Activated T-cell treated with anti-CD3 and anti-CD28 coated beads, Interleukin-2, amount 50 U/mL, for 72 hours (primary cell): ENCODE measurements around the gene JAML. TPM values are rescaled to one million over a fixed set of nuclear protein-coding genes. Genes with fewer than 3 reads are reported as not detected.

Source experiments
- ATAC-seq, 2 donors: fragments of 150-1000 bp; cut with Tn5 transposase; replicated peaks in 1 of 2; 2 replicates each; pipeline ENCODE4 v1.10.0; 2021; ENCODE audit warnings: moderate library complexity in 2 of 2, mild to moderate bottlenecking in 1 of 2
- DNase-seq, 2 donors: peaks; one replicate each; pipeline ENCODE4 v3.0.0; 2021 to 2022; ENCODE audit warnings: mixed read lengths in 1 of 2
- H3K27ac Mint-ChIP-seq: one replicate; pipeline ENCODE4 v1.8.0; 2022; ENCODE audit warnings: mild to moderate bottlenecking, moderate library complexity, mixed read lengths
- H3K27me3 Mint-ChIP-seq: one replicate; pipeline ENCODE4 v1.8.0; 2022; ENCODE audit warnings: low read depth, mixed read lengths
- H3K36me3 Mint-ChIP-seq, 2 donors: one replicate each; pipeline ENCODE4 v1.8.0; 2022; ENCODE audit warnings: mixed read lengths in 2 of 2, mild to moderate bottlenecking in 1 of 2; ENCODE audit not compliant: insufficient read depth in 2 of 2
- H3K4me1 Mint-ChIP-seq: one replicate; pipeline ENCODE4 v1.8.0; 2022; ENCODE audit warnings: low read depth, mixed read lengths
- H3K4me3 Mint-ChIP-seq, 2 donors: one replicate each; pipeline ENCODE4 v1.8.0; 2022; ENCODE audit warnings: mild to moderate bottlenecking in 2 of 2, mixed read lengths in 2 of 2, moderate library complexity in 2 of 2
- H3K9me3 Mint-ChIP-seq, 2 donors: one replicate each; pipeline ENCODE4 v1.8.0; 2022; ENCODE audit warnings: mixed read lengths in 2 of 2
- total RNA-seq, 2 donors: library from RNA; stranded (reverse); gene quantifications; one replicate each; pipeline ENCODE4 v1.2.3, GENCODE V29; 2022

JAML gene
- total RNA-seq, 2 donors from 2014 or later, result 272 to 369 TPM

- ATAC-seq (no peak), DNase-seq (no peak)
- Mint-ChIP-seq H3K4me1 (peaks cover 7% of the 10 kb centered on the region), H3K27ac (no peak overlapping the region), H3K4me3 (no peak overlapping the region), H3K36me3 (no peaks in the 10 kb centered on the region), H3K27me3 (peaks cover 28% of the 10 kb centered on the region), H3K9me3 (no peaks in the 10 kb centered on the region)
Observed at GRCh38 chr11:118172356-118172755, 52.5 kb downstream of the JAML start.

DNA sequence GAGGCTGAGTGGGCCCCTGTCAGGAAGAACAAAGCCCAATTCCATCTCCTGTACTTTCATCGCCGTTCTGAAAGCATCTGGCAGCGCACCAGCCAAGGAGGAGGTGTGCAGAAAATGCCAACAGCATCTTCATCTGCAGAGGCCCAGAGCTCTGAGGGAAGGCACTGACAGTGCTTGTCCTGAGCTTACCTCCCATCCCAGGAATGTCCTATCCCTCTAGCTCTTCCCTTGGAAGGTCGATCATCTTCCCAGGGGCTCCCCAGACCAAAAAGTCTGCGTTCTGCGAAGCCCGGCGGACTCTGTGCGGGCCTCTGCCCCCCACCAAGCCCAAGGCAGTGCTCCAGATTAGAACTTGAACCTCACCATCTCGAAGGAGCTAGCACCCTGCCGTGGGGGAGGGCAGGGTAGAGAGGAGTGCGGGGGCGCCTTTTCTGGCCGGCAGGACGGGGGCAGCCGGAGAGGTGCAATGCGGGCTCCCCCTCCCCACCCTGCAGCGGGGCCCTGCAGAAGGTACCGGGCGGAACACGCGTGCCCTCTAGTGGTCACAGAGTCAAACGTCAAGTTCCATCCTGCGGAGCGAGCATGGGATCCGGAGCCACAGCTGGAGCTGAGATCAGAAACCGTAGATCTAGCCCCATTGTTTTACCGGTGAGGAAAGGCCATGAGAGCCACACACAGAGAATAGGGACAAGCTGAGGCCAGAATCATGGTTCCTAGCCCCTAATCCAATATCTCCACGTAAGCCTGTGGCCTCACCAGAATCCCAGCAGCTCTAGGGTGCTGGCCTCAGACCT lies 53.3 kb downstream of the JAML start:
- DNase-seq (peak; percentile 77 to 79), ATAC-seq (peak; percentile 90)
- Mint-ChIP-seq H3K9me3 (no peaks in the 10 kb centered on the region), H3K4me3 (no peak overlapping the region), H3K27me3 (peaks cover 28% of the 10 kb centered on the region), H3K36me3 (no peaks in the 10 kb centered on the region), H3K27ac (no peak overlapping the region), H3K4me1 (peaks cover 7% of the 10 kb centered on the region)

GRCh38 chr11:118170882-118171268 lies 53.9 kb downstream of the JAML start:
- ATAC-seq (no peak), DNase-seq (no peak)
- H3K9me3 Mint-ChIP-seq, result no peaks in the 10 kb centered on the region
- H3K4me3 Mint-ChIP-seq, result no peak overlapping the region
- peaks cover 5% of the 10 kb centered on the region for H3K4me1 Mint-ChIP-seq
- H3K27ac Mint-ChIP-seq, result no peak overlapping the region
- H3K36me3 Mint-ChIP-seq, result no peaks in the 10 kb centered on the region
- peaks cover 23% of the 10 kb centered on the region for H3K27me3 Mint-ChIP-seq

GRCh38 chr11:118170231-118170630 lies 54.6 kb downstream of the JAML start:
- DNase-seq, result no peak
- H3K4me1 Mint-ChIP-seq, result no peaks in the 10 kb centered on the region
- H3K27ac Mint-ChIP-seq, result no peak overlapping the region
- peaks cover 17% of the 10 kb centered on the region for H3K27me3 Mint-ChIP-seq
- ATAC-seq, result no peak
- no peaks in the 10 kb centered on the region for H3K36me3 Mint-ChIP-seq
- no peak overlapping the region for H3K4me3 Mint-ChIP-seq
- no peaks in the 10 kb centered on the region for H3K9me3 Mint-ChIP-seq

- ATAC-seq, result no peak
- Mint-ChIP-seq H3K27ac (no peak overlapping the region), H3K4me3 (no peak overlapping the region), H3K9me3 (no peaks in the 10 kb centered on the region), H3K36me3 (no peaks in the 10 kb centered on the region), H3K27me3 (peaks cover 10% of the 10 kb centered on the region), H3K4me1 (no peaks in the 10 kb centered on the region)
- no peak for DNase-seq
Observed at GRCh38 chr11:118169300-118170140, 55.3 kb downstream of the JAML start.

DNA sequence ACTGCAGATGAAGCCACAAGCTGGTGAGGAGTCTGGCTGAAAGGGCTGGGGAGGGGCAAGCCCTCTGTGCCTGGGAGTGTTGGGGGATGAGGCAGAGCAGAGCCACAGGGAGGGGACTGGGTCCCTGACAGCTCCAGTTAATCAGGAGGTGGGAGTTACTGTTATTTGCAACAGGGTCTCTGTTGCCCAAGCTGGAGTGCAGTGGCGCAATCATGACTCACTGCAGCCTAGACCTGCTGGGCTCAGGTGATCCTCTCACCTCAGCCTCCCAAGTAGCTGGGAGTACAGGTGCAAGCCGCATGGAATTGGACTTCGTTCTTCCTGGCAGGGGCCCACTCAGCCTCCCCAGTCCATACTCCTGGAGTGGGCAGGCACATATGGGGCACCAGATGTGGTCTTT lies 56.1 kb downstream of the JAML start:
- no peak for ATAC-seq
- no peak for DNase-seq
- H3K36me3 Mint-ChIP-seq, result no peaks in the 10 kb centered on the region
- no peaks in the 10 kb centered on the region for H3K9me3 Mint-ChIP-seq
- H3K27me3 Mint-ChIP-seq, result peaks cover 6% of the 10 kb centered on the region
- H3K4me1 Mint-ChIP-seq, result no peaks in the 10 kb centered on the region
- no peak overlapping the region for H3K4me3 Mint-ChIP-seq
- no peak overlapping the region for H3K27ac Mint-ChIP-seq

GRCh38 chr11:118168316-118168715 lies 56.5 kb downstream of the JAML start:
- DNase-seq (no peak), ATAC-seq (no peak)
- Mint-ChIP-seq H3K36me3 (no peaks in the 10 kb centered on the region), H3K4me3 (no peak overlapping the region), H3K4me1 (no peaks in the 10 kb centered on the region), H3K27ac (no peak overlapping the region), H3K9me3 (no peaks in the 10 kb centered on the region), H3K27me3 (peaks cover 11% of the 10 kb centered on the region)

DNA sequence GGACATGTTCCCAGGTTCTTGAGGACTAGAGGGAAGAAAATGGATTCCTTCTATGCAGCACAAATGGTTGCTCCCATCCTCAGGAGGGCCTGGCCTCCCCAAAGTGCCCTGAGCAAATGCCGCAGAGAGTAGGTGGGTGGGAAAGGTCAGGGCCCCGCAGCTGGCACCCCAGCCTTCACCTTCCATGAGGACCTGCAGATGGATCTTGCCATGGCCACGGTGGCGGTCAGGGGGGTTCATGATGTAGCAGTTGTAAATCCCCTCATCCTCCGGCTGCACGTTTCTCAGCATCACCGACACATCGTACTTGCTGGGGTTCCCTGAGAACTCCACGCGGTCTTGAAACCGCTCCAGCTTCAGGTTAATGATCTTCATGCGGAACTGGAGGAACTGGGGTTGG lies 56.9 kb downstream of the JAML start:
- ATAC-seq (no peak), DNase-seq (no peak)
- Mint-ChIP-seq H3K27ac (no peak overlapping the region), H3K36me3 (no peaks in the 10 kb centered on the region), H3K27me3 (peaks cover 14% of the 10 kb centered on the region), H3K9me3 (no peaks in the 10 kb centered on the region), H3K4me1 (no peaks in the 10 kb centered on the region), H3K4me3 (no peak overlapping the region)

- no peaks in the 10 kb centered on the region for H3K36me3 Mint-ChIP-seq
- H3K27me3 Mint-ChIP-seq, result peaks cover 14% of the 10 kb centered on the region
- H3K27ac Mint-ChIP-seq, result no peak overlapping the region
Observed at GRCh38 chr11:118167253-118167652, 57.6 kb downstream of the JAML start.

DNA sequence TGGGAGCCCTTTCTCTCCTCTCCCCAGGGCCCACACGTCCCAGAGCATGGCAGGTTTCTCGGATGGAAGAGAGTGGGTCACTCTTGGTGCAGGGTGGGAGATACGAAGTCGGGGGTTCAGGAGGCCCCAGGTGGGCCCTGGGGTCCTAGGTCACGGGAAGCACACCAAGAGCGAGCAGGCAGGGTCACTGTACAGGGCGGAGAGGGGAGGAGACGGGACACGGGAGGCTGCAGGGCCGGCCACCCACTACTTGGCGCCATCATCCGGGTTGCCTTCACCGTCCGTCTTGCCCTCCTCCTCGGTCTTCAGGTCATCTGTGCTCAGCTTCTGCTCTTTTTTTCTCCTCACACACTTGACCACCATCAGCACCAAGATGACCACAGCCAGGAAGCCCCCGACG lies 58.2 kb downstream of the JAML start:
- Mint-ChIP-seq H3K4me1 (no peaks in the 10 kb centered on the region), H3K27me3 (peaks cover 17% of the 10 kb centered on the region), H3K27ac (no peak overlapping the region), H3K9me3 (no peaks in the 10 kb centered on the region), H3K4me3 (no peak overlapping the region), H3K36me3 (no peaks in the 10 kb centered on the region)
- DNase-seq (no peak), ATAC-seq (no peak)

More at GRCh38 chr11:118167253-118167652, 57.6 kb downstream of the JAML start:
- H3K4me1 Mint-ChIP-seq, result no peaks in the 10 kb centered on the region
- H3K9me3 Mint-ChIP-seq, result no peaks in the 10 kb centered on the region
- H3K4me3 Mint-ChIP-seq, result no peak overlapping the region
- no peak for ATAC-seq
- DNase-seq, result no peak

DNA sequence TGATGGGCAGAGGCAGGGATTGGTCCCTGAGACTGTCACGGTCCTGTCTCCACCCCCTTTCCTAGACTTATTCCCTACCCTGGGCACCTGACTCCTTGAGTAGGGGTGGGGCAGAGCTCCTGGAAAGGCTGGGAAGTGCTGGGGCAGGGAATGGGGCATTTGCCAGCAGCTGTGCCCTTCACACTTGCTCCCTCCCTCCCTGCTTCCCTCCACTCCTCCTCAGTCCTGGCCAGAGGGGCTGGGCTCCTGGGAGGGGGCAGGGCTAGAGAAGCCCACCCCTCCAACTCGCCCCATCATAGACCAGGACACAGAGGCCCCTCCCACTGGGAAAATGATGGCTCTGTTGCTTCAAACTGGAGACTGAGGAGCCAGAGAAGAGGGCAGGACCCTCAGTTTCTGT lies 59.9 kb downstream of the JAML start:
- no peak for ATAC-seq
- H3K27ac Mint-ChIP-seq, result no peak overlapping the region
- no peaks in the 10 kb centered on the region for H3K9me3 Mint-ChIP-seq
- no peaks in the 10 kb centered on the region for H3K36me3 Mint-ChIP-seq
- no peak overlapping the region for H3K4me3 Mint-ChIP-seq
- DNase-seq, result no peak
- H3K27me3 Mint-ChIP-seq, result peaks cover 22% of the 10 kb centered on the region
- H3K4me1 Mint-ChIP-seq, result no peaks in the 10 kb centered on the region

- H3K4me3 Mint-ChIP-seq, result no peak overlapping the region
- H3K36me3 Mint-ChIP-seq, result no peaks in the 10 kb centered on the region
- no peaks in the 10 kb centered on the region for H3K4me1 Mint-ChIP-seq
- DNase-seq (no peak), ATAC-seq (no peak)
- no peaks in the 10 kb centered on the region for H3K9me3 Mint-ChIP-seq
- H3K27ac Mint-ChIP-seq, result no peak overlapping the region
- H3K27me3 Mint-ChIP-seq, result peaks cover 19% of the 10 kb centered on the region
Observed at GRCh38 chr11:118163494-118163893, 61.3 kb downstream of the JAML start.

GRCh38 chr11:118162846-118163245 lies 62.0 kb downstream of the JAML start:
- Mint-ChIP-seq H3K9me3 (no peaks in the 10 kb centered on the region), H3K27me3 (peaks cover 24% of the 10 kb centered on the region), H3K27ac (no peak overlapping the region), H3K36me3 (no peaks in the 10 kb centered on the region), H3K4me1 (no peaks in the 10 kb centered on the region), H3K4me3 (no peak overlapping the region)
- ATAC-seq, result no peak
- DNase-seq, result no peak
